HG03571 (cell line): ENCODE results near the gene SH3BP1.

Source experiments
- ATAC-seq: cut with Tn5 transposase; IDR thresholded peaks from one replicate; pipeline ENCODE4 v1.9.1; 2021; ENCODE audit not compliant: unreplicated experiment

Gene SH3BP1

DNA sequence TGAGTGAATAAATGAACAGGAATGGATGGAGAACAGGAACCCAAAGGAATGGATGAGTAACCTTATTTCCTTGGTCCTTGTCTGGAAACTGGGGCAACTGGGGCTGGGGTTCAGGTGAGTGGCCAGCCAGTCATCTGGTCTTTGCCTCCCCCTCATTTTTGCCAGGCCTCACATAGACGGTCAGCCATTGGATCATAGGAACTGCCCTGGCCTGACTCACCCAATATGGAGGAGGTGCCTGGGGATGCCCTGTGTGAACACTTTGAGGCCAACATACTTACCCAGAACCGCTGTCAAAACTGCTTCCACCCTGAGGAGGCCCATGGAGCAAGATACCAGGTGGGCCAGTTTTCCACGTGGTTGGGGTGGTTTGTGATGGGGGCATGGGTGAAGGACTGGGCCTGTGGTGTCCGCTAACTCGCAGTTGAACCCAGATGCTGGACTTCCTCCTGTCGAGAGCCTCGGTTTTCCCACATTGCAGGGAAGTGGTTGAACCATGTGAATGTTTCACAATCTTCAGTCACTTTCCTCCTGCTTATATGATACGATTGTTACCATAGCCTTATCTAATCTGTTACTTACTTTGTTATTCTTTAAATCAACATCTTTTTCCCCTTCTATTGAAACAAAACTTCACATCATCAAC lies 61.8 kb downstream of the SH3BP1 start:
- no peak for ATAC-seq

DNA sequence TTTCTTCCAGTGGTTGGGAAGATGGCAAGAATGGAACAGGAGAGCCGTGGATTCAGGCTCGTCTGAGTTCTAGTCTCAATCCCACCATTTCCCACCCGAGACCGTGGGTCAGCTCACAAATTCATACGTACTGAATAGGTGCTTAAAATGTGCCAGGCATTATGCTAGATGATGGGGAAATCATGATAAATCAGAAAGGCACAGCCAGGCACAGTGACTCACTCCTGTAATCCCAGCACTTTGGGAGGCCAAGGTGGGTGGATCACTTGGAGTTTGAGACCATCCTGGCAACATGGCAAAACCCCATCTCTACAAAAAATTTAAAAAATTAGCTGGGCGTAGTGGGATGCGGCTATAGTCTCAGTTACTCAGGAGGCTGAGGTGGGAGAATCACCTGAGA lies 64.4 kb downstream of the SH3BP1 start:
- no peak for ATAC-seq

DNA sequence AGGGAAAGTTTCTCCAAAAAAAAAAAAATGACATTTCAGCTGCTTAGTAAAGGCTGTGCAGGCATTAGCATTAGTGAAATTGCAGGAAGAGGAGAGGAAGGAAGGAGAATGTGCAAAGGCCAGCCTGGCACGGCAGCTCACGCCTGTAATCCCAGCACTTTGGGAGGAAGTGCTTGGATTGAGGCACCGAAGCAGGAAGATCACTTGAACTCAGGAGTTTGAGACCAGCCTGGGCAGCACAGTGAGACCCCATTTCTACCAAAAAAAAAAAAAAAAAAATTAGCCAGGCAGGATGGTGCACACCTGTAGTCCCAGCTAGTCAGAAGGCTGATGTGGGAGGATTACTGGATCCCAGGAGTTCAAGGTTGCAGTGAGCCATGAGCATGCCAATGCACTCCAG lies 65.2 kb downstream of the SH3BP1 start:
- ATAC-seq: no peak

DNA sequence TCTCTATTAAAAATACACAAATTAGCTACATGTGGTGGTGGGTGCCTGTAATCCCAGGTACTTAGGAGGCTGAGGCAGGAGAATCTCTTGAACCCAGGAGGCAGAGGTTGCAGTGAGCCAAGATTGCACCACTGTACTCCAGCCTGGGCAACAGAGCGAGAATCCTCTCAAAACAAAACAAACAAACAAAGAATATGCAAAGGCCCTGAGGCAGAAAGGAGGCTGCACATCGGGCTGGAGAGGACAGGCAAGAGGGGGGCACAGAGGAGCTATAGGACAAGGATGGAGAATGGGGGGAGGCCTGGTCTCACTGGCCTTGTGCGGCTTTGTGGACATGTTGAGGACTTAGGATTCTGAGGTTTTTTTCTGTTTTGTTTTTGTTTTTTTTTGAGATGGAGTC lies 65.7 kb downstream of the SH3BP1 start:
- no peak for ATAC-seq
